Tibial artery (tissue), 4 donors: ENCODE data around the gene GAB1.

Experiments
- DNase-seq, 2 donors: peaks; one replicate each; pipeline ENCODE4 v3.0.0-alpha.2; 2019
- H3K27ac ChIP-seq, 2 donors: fragments of 200-600 bp; sonication (generic) in 1 of 2; 1 replicate in 1 of 2; 2 replicates in 1 of 2; pipeline ENCODE4 v1.5.1; 2018 to 2019; ENCODE audit warnings: mild to moderate bottlenecking in 1 of 2
- H3K27me3 ChIP-seq, 2 donors: fragments of 200-600 bp; sonication (generic) in 1 of 2; one replicate each; pipeline versions ENCODE4 v1.5.1 to v1.6.0; 2016 to 2019
- H3K36me3 ChIP-seq, 3 donors: fragments of 200-600 bp; sonication (generic) in 2 of 3; one replicate each; pipeline ENCODE4 v1.5.1; 2016 to 2019; ENCODE audit warnings: mild to moderate bottlenecking in 2 of 3
- H3K4me1 ChIP-seq, 4 donors: fragments of 200-600 bp; sonication (generic) in 2 of 4; 1 replicate in 3 of 4; 2 replicates in 1 of 4; pipeline ENCODE4 v1.5.1; 2016 to 2019
- H3K4me3 ChIP-seq, 2 donors: fragments of 200-600 bp; sonication (generic) in 1 of 2; 1 replicate in 1 of 2; 2 replicates in 1 of 2; pipeline ENCODE4 v1.5.1; 2018 to 2019; ENCODE audit warnings: mild to moderate bottlenecking in 2 of 2
- H3K9me3 ChIP-seq, 3 donors: fragments of 200-600 bp; sonication (generic) in 1 of 3; one replicate each; pipeline ENCODE4 v1.5.1; 2016 to 2019
- intact Hi-C: fragments of 100-400 bp; cut with DNase I; formaldehyde crosslinking; loops from one replicate; pipeline ENCODE4 v1.15.0; 2023; ENCODE audit warnings: low total_unique reads
- TF ChIP-seq, protein P1 (sequence below), 2 experiments: fragments of 200-600 bp in 1 of 2; fragments of 450-650 bp in 1 of 2; IDR thresholded peaks; one replicate each; pipeline ENCODE4 v1.5.1; 2017 to 2019; ENCODE audit warnings: antibody characterized with exemption in 2 of 2, mild to moderate bottlenecking in 1 of 2, moderate library complexity in 1 of 2

GAB1 gene

DNA sequence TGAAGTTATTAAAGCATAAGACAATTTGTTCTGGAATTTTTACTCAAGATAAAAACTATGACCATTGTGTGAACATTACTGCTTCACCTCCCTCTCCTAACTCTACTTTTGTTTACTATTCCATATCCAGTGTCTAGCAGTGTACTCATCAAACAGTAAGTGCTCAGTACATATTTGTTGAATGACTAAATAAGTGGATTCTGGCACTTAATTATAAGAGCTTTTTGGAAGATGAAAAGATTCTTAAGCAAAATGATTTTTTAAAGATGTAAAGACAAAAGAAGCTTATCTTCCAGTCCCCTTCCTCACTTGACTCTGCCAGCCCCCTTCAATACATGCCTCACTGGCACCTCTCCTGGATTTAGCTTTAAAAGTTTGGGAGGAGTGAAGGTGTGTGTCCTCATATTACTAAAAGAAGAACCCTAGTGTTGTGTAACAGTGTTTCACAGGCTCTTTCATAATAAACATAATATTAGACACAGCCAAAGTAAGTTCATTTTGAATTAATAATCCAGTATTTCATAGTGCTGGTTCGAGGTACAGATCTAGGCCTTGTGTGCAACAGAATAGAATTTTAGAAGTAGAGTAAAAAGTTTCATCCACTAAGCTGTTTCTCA, 53.0 kb downstream of the GAB1 start:
- H3K4me1 ChIP-seq, result peaks cover 0 to 79% (median 50%) of the 10 kb centered on the region in 4 donors
- H3K27me3 ChIP-seq, result no peaks in the 10 kb centered on the region
- TF ChIP-seq, protein P1, sequence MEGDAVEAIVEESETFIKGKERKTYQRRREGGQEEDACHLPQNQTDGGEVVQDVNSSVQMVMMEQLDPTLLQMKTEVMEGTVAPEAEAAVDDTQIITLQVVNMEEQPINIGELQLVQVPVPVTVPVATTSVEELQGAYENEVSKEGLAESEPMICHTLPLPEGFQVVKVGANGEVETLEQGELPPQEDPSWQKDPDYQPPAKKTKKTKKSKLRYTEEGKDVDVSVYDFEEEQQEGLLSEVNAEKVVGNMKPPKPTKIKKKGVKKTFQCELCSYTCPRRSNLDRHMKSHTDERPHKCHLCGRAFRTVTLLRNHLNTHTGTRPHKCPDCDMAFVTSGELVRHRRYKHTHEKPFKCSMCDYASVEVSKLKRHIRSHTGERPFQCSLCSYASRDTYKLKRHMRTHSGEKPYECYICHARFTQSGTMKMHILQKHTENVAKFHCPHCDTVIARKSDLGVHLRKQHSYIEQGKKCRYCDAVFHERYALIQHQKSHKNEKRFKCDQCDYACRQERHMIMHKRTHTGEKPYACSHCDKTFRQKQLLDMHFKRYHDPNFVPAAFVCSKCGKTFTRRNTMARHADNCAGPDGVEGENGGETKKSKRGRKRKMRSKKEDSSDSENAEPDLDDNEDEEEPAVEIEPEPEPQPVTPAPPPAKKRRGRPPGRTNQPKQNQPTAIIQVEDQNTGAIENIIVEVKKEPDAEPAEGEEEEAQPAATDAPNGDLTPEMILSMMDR (IDR thresholded peaks at IDR 0.05), result no peak
- peak overlapping the region; percentile 40 to 45 for H3K27ac ChIP-seq
- H3K9me3 ChIP-seq, result no peaks in the 10 kb centered on the region
- intact Hi-C loops, result no loop called here
- H3K4me3 ChIP-seq, result no peak overlapping the region
- no peaks in the 10 kb centered on the region for H3K36me3 ChIP-seq
- no peak for DNase-seq

DNA sequence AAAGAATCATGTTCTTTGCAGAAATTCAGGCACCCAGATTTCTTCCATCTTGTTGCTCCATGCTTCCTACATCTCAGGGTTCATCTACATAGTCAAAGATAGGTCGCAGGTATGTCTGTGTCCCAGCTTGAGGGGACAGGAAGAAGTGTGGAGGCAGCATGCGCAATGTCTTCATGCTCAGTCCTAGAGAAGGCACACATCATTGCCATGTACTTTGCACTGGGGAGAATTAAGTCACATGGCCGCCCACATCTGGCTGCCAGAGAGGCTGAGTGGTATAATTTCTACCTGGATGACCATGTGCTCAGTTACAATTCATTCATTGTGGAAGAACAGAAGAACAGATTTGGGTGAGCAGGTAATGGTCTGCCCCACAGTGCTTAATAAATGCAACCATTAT, 54.1 kb downstream of the GAB1 start:
- H3K36me3 ChIP-seq, result no peaks in the 10 kb centered on the region
- peaks cover 0 to 77% (median 47%) of the 10 kb centered on the region in 4 donors for H3K4me1 ChIP-seq
- no peak for DNase-seq
- TF ChIP-seq, protein P1 (IDR thresholded peaks at IDR 0.05), result no peak
- H3K27ac ChIP-seq, result peak overlapping the region; percentile 40 to 45
- no peaks in the 10 kb centered on the region for H3K9me3 ChIP-seq
- H3K27me3 ChIP-seq, result no peaks in the 10 kb centered on the region
- intact Hi-C loops, result no loop called here
- H3K4me3 ChIP-seq, result no peak overlapping the region

- no peak overlapping the region for H3K4me3 ChIP-seq
- DNase-seq, result no peak
- TF ChIP-seq, protein P1 (IDR thresholded peaks at IDR 0.05), result no peak
- intact Hi-C loops, result no loop called here
- peaks cover 0 to 79% (median 50%) of the 10 kb centered on the region in 4 donors for H3K4me1 ChIP-seq
- H3K27me3 ChIP-seq, result no peaks in the 10 kb centered on the region
- peak overlapping the region; percentile 40 to 45 for H3K27ac ChIP-seq
- no peaks in the 10 kb centered on the region for H3K36me3 ChIP-seq
- H3K9me3 ChIP-seq, result no peaks in the 10 kb centered on the region
Measured at GRCh38 chr4:143391261-143391660, 54.6 kb downstream of the GAB1 start.

GRCh38 chr4:143391895-143392294, 55.2 kb downstream of the GAB1 start:
- TF ChIP-seq, protein P1 (IDR thresholded peaks at IDR 0.05), result no peak
- DNase-seq, result no peak
- peaks cover 0 to 83% (median 54%) of the 10 kb centered on the region in 4 donors for H3K4me1 ChIP-seq
- H3K27me3 ChIP-seq, result no peaks in the 10 kb centered on the region
- peak overlapping the region; percentile 19 to 45 for H3K27ac ChIP-seq
- H3K9me3 ChIP-seq, result no peaks in the 10 kb centered on the region
- no peaks in the 10 kb centered on the region for H3K36me3 ChIP-seq
- intact Hi-C loops, result no loop called here
- H3K4me3 ChIP-seq, result no peak overlapping the region

GRCh38 chr4:143393195-143393594, 56.5 kb downstream of the GAB1 start:
- Histone ChIP-seq H3K9me3 (no peaks in the 10 kb centered on the region), H3K4me1 (peaks cover 0 to 92% (median 60%) of the 10 kb centered on the region in 4 donors), H3K27ac (peak overlapping the region; percentile 19 to 45), H3K36me3 (no peaks in the 10 kb centered on the region), H3K4me3 (no peak overlapping the region), H3K27me3 (no peaks in the 10 kb centered on the region)
- TF ChIP-seq, protein P1 (IDR thresholded peaks at IDR 0.05), result no peak
- intact Hi-C loops, result no loop called here
- no peak for DNase-seq
